DND-41 (cell line): ENCODE results near the gene SPSB4.

Experiments
- EZH2 ChIP-seq: IDR thresholded peaks from 3 replicates; pipeline ENCODE4 v1.6.1; 2012; ENCODE audit warnings: borderline replicate concordance, low read depth, mild to moderate bottlenecking, moderate library complexity, low read length, inconsistent platforms; ENCODE audit not compliant: severe bottlenecking
- TF ChIP-seq, protein P1 (sequence below): IDR thresholded peaks from 2 replicates; pipeline ENCODE4 v1.5.1; 2012; ENCODE audit warnings: borderline replicate concordance, low read length, moderate library complexity, mild to moderate bottlenecking; ENCODE audit not compliant: poor library complexity, severe bottlenecking; ENCODE audit errors: extremely low read depth

DNA sequence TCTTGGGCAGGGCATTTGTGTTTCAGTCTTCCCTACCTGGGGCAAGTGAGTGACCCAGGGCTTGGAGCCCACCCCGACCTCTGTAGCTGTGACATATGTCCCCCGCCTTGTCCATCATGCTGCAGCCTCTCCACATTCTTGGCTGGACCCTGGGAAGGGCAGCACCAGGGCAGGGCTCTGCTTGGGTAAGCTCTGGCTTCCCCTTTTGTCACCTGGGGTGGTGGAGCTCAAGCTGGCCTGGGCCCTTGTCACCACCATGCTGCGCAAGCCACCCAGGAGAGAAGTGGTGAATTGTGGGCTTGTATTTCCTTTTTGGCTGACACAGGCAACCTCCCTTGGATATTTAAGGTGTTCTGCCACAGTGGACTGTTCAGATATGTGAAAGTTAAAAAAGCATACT, 29.3 kb downstream of the SPSB4 start:
- TF ChIP-seq, protein P1, sequence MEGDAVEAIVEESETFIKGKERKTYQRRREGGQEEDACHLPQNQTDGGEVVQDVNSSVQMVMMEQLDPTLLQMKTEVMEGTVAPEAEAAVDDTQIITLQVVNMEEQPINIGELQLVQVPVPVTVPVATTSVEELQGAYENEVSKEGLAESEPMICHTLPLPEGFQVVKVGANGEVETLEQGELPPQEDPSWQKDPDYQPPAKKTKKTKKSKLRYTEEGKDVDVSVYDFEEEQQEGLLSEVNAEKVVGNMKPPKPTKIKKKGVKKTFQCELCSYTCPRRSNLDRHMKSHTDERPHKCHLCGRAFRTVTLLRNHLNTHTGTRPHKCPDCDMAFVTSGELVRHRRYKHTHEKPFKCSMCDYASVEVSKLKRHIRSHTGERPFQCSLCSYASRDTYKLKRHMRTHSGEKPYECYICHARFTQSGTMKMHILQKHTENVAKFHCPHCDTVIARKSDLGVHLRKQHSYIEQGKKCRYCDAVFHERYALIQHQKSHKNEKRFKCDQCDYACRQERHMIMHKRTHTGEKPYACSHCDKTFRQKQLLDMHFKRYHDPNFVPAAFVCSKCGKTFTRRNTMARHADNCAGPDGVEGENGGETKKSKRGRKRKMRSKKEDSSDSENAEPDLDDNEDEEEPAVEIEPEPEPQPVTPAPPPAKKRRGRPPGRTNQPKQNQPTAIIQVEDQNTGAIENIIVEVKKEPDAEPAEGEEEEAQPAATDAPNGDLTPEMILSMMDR = no peak
- TF ChIP-seq EZH2 = no peak
